OCI-LY7 (cell line): ENCODE results near the gene SRCIN1.

Source experiments
- CTCF ChIP-seq: fragments of 200-600 bp; sonication (generic); conservative IDR thresholded peaks from 2 replicates; pipeline ENCODE4 v1.5.1; 2014; ENCODE audit warnings: mild to moderate bottlenecking, antibody characterized with exemption, low read length, moderate library complexity, mixed read lengths
- EZH2phosphoT487 ChIP-seq: fragments of 200-600 bp; sonication (generic); IDR thresholded peaks from 2 replicates; pipeline ENCODE4 v1.6.1; 2018; ENCODE audit warnings: low read depth, borderline replicate concordance, mild to moderate bottlenecking, mixed run types, antibody characterized with exemption, low read length, moderate library complexity, mixed read lengths

DNA sequence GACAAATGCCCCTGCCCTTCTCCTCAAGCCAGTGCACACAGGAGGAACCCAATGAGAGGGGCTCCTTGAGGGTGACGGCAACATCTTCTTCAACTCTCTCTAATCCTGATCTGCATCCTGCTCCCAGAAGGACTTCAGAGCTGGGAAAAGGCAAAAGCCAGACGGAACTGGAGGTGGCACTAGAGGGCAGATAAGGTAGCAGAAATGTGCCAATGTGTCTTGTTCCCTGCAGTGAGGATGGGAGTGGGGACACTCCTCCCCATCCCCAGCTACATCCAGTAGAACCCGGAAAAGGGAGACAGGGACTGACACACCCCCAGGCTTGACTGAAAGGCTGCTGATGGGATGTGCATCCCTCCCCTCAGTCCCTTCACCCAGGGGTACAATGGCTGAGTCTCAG lies 28.5 kb downstream of the SRCIN1 start:
- TF ChIP-seq CTCF (no peak), EZH2phosphoT487 (no peak)
